KOPT-K1 (cell line): Measurements from ENCODE around the gene SLC17A4.

Experiments
- H3K27ac ChIP-seq: fragments of 200-600 bp; sonication (generic); 2 replicates; pipeline ENCODE4 v1.5.1; 2016; ENCODE audit warnings: antibody characterized with exemption, mild to moderate bottlenecking, low read depth, low read length; ENCODE audit not compliant: poor library complexity, severe bottlenecking
- H3K36me3 ChIP-seq: fragments of 200-600 bp; sonication (generic); 2 replicates; pipeline ENCODE4 v1.5.1; 2017; ENCODE audit warnings: antibody characterized with exemption, mild to moderate bottlenecking, low read length, moderate library complexity; ENCODE audit not compliant: insufficient read depth
- H3K9me3 ChIP-seq: fragments of 200-600 bp; sonication (generic); 2 replicates; pipeline ENCODE4 v1.5.1; 2017; ENCODE audit warnings: antibody characterized with exemption, low read length, mild to moderate bottlenecking; ENCODE audit not compliant: insufficient read depth, poor library complexity, severe bottlenecking

The SLC17A4 gene, protein sequence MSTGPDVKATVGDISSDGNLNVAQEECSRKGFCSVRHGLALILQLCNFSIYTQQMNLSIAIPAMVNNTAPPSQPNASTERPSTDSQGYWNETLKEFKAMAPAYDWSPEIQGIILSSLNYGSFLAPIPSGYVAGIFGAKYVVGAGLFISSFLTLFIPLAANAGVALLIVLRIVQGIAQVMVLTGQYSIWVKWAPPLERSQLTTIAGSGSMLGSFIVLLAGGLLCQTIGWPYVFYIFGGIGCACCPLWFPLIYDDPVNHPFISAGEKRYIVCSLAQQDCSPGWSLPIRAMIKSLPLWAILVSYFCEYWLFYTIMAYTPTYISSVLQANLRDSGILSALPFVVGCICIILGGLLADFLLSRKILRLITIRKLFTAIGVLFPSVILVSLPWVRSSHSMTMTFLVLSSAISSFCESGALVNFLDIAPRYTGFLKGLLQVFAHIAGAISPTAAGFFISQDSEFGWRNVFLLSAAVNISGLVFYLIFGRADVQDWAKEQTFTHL

DNA sequence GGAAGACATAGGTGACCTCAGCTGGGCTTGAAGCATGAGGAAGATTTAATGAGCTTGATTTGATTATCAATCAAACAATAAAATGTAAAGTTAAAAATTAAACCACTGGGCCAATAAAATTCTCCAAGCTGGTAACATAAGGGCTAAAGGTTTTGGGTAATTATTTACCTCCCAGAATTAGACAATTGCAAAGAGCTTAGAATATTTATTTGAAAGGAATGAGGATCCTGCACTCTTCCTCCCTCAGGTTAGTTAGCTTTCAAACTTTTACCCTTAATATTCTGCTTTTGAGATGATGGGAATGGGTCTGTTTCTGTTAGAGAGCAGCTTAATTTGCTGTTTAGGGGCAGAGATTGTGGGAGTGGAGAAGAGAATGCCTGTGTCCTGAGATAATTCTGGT, at the start of gene SLC17A4:
TSS of gene SLC17A4 (plus strand) at position 208 of the 400 bp plus-strand sequence. CDS start 7,221 bp downstream, outside the sequence.
- Histone ChIP-seq H3K9me3 (no peaks in the 10 kb centered on the region), H3K27ac (no peak within 1 kb of the TSS), H3K36me3 (no peaks in the 10 kb centered on the region)

DNA sequence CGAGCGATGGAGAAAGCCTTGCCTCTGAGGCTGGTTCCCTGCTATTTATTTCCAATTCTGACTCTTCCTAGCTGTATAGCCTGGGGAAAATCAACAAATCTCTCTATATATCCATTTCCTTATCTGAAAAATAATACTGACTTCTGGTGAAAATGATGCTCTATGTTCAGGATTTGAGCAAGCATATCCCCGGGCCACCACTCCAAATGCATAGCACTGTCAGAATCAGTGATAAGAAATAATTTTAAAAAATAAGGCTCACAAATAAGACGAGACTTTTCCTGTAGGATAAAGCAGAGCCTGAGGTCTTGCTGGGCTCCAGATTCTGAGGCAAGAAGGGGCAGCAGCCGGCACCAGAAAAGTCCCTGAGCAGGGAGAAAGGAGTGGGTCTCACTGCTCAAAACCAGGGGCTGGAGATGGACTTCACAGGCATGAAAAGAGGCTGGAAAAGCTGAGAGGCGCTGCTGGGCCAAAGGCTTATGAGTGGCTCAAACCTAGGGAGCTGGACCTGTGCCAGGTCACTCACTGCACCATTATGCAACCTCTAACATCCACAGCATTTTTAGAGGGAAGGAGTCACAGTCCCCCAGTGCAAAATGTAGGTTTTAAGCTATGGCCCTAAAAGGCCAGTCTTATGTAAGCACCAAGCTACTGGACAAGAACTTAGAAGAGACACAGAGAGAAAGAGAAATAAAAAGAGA, 48.1 kb upstream of the SLC17A4 start:
- Histone ChIP-seq H3K27ac (no peak overlapping the region), H3K9me3 (no peaks in the 10 kb centered on the region), H3K36me3 (no peaks in the 10 kb centered on the region)

DNA sequence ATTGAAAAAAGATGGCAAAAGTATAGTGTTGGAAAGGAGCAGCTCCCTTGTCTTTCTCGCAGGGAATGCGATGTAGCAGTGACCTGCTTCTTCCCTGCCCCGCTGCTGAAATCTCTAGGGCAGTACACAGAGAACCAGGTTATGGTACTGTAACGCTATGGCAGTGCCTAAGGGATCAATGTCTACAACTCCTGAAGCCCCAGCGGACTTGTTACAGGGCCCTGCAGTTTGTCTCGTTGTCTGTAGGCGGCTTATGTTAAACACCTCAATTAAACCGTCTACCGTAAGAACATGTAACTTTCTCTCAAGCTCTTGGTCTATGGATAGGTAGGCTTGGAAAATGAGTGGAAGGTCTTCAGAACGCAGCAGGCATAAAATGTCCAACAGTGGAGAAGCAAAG, 44.8 kb upstream of the SLC17A4 start:
- Histone ChIP-seq H3K36me3 (no peaks in the 10 kb centered on the region), H3K27ac (no peak overlapping the region), H3K9me3 (no peaks in the 10 kb centered on the region)

DNA sequence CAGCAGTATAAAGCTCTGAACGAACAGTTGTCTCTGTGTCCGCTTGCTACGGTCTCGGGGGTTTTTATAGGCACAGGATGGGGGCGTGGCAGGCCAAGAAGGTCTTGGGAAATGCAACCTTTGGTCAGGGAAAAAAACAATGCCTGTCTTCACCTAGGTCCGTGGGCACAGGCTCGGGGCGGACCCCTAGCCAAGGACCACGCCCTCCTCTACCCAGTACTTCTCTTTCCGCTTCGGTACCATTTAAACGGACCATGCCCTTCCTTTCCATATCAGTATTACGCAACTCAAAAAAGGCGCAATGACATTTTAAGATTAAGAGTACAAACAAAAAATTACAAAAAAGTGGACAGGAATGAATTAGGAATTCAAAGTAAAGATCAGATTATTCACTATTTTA, 44.3 kb upstream of the SLC17A4 start:
- Histone ChIP-seq H3K36me3 (no peaks in the 10 kb centered on the region), H3K9me3 (no peaks in the 10 kb centered on the region), H3K27ac (no peak overlapping the region)

DNA sequence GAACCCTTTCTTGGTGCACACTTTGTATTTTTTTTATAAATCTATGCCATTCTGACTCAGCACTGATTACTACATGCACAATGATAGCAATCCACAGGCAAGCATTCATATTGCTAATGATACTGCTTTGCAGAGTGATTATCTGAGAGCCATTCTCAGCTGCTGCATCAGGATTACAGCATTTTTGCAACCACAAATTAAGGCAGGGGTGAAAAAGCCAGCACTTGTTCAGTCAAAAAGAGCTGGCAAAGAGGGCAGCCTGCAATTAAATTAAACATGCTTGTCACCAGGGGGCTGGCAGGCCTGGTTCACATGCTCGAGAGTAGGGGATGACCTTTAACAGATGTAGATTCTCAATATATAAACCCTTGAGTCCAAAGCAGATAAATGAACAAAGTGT, 40.7 kb upstream of the SLC17A4 start:
- H3K27ac ChIP-seq, result no peak overlapping the region

DNA sequence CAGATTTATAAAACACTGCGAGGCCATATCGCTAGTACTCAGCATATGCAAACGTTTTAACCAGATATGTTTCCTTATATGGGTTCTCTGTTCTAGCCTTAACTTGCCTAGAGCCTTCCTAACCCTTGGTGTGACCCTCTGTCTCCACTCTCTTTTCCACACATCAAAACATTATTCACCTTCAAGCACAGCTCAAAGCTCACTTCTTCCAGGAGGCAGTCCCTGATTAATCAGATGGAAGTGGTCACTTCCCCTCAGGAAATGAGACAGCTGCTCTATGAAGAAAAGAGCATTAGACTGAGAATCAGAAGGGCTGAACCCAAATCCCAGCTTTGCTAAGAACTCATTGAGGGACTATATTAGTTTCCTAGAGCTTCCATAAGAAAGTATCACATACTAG, 39.8 kb upstream of the SLC17A4 start:
- no peak overlapping the region for H3K27ac ChIP-seq
- H3K9me3 ChIP-seq, result no peaks in the 10 kb centered on the region
- H3K36me3 ChIP-seq, result no peaks in the 10 kb centered on the region

More for the DNA sequence above, 40.7 kb upstream of the SLC17A4 start:
- Histone ChIP-seq H3K9me3 (no peaks in the 10 kb centered on the region), H3K36me3 (no peaks in the 10 kb centered on the region)

DNA sequence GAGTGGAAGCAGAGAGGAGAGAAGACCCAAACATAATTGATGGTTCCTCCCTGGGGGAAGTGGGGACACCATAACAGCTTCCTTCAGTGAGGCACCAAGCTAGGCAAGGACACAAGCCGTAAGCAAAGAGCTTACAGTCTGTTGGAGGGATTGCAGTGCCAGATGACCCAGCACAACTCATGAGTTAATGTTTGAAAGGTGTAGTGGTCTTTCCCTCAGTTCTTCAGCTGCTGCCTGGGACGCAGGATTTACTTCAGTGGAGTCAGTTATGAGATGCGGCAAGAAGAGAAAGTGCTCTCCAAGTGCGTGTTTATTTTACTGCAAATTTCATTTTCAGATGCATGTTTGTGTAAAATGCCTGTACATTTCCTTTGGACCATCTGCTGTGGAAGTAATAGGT, 38.7 kb upstream of the SLC17A4 start:
- H3K36me3 ChIP-seq, result no peaks in the 10 kb centered on the region
- H3K9me3 ChIP-seq, result no peaks in the 10 kb centered on the region
- H3K27ac ChIP-seq, result no peak overlapping the region

DNA sequence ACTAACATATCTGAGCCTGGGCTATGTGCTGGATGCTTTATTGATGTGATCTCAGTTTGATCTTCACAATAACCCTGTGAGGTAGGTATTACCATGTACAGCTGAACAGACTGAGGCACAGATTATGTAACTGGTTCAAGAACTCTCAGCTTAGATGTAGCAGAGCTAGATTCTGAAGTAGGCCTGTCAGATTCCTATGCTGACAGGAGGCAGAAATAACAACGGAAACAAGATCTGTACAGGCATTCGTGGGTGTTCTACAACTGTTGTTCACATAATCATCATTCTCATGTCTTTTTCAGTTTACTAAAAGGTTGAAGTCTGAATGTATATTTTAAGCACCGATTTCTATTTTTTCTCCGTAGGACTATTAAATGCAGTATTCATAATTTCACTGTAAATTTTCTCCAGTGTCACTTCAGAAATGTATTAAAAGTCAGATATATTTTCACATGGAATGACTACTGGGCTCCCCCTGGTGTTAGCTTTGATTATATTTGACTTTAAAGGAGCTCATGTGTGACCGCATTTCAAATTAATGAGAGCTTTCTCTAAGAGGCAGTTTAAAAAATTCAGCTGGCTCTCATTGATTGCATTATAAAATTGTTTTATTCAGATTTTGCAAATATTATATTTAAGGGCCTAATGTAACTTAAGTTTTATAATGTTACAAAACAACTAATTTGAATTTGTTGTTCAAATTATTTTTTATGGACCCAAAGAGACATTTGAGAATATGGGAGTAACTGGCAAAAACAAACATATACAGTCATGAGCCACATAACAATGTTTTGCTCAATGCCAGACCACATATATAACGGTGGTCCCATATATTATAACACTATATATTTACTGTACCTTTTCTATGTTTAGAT, 36.4 kb upstream of the SLC17A4 start:
- Histone ChIP-seq H3K27ac (no peak overlapping the region), H3K36me3 (no peaks in the 10 kb centered on the region), H3K9me3 (no peaks in the 10 kb centered on the region)

DNA sequence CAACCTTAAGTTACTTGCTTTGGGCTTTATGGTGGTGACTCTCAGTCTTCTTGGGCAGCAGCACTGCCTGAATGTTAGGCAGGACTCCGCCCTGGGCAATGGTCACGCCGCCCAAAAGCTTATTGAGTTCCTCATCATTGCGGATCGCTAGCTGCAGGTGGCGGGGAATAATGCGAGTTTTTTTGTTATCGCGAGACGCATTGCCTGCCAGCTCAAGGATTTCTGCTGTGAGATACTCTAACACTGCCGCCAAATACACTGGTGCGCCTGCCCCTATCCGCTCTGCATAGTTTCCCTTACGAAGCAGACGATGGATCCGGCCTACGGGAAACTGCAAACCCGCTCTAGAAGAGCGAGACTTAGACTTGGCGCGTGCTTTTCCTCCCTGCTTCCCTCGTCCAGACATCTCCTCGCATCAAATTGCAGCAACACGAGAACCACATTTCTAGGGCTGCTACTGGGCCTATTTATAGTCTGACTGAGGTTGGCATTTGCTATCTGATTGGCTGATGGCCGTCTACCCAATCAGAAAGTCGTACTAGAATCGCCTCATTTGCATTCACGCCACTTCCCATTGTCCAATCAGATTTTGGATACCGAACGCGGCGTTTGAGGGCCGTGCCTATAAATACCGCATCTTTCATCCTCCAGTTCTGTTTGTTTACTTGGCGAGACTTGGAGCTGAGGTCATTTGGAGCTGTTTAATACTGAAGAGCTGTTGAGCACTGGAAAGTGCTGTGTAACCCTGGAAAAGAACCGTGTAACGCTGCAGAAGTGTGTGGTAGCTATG, 28.2 kb upstream of the SLC17A4 start:
- no peaks in the 10 kb centered on the region for H3K36me3 ChIP-seq
- no peak overlapping the region for H3K27ac ChIP-seq
- H3K9me3 ChIP-seq, result no peaks in the 10 kb centered on the region

DNA sequence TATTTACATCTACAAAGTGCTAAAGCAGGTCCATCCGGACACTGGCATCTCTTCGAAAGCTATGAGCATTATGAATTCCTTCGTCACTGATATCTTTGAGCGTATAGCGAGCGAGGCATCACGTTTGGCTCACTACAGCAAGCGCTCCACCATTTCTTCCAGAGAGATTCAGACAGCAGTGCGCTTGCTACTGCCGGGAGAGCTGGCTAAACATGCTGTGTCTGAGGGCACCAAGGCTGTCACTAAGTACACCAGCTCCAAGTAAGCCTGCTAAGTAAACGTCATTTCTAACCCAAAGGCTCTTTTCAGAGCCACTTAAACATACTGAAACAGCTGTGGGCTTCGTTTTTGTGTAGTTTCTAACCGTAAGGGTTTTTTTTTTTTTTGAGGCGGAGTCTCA, 27.5 kb upstream of the SLC17A4 start:
- H3K27ac ChIP-seq, result no peak overlapping the region
- H3K36me3 ChIP-seq, result no peaks in the 10 kb centered on the region

DNA sequence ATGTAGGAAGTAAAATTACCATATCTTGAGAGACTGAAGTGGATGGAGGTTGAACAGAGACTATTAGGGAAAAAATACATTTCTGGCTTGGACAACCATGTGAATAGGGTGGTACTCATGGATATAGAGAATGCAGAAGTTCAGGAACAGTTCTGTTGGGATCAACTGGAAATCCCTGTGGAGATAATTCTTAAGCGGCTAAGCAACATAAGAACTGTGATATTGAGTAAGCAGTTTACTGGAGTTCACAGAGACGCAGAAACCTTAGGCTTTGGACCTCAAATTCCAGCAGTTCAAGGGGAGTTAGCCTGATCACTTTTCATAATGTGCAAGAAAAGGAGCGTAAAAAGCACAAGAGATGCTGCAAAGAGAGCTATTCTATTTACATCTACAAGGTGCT, 23.6 kb upstream of the SLC17A4 start:
- Histone ChIP-seq H3K36me3 (no peaks in the 10 kb centered on the region), H3K9me3 (peaks cover 1% of the 10 kb centered on the region), H3K27ac (no peak overlapping the region)

More for the DNA sequence above, 27.5 kb upstream of the SLC17A4 start:
- H3K9me3 ChIP-seq, result no peaks in the 10 kb centered on the region

DNA sequence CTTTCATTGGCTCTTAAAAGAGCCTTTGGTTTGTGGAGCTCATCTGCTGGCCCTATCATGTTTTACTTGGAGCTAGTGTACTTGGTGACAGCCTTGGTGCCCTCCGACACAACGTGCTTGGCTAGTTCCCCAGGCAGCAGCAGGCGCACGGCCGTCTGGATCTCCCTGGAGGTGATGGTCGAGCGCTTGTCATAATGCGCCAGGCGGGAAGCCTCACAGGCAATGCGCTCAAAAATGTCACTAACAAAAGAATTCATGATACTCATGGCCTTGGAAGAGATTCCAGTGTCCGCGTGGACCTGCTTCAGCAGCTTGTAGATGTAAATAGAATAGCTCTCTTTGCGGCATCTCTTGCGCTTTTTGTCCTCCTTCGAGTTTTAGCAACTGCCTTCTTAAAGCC, 22.8 kb upstream of the SLC17A4 start:
- H3K36me3 ChIP-seq, result no peaks in the 10 kb centered on the region
- peaks cover 9% of the 10 kb centered on the region for H3K9me3 ChIP-seq
- H3K27ac ChIP-seq, result no peak overlapping the region

DNA sequence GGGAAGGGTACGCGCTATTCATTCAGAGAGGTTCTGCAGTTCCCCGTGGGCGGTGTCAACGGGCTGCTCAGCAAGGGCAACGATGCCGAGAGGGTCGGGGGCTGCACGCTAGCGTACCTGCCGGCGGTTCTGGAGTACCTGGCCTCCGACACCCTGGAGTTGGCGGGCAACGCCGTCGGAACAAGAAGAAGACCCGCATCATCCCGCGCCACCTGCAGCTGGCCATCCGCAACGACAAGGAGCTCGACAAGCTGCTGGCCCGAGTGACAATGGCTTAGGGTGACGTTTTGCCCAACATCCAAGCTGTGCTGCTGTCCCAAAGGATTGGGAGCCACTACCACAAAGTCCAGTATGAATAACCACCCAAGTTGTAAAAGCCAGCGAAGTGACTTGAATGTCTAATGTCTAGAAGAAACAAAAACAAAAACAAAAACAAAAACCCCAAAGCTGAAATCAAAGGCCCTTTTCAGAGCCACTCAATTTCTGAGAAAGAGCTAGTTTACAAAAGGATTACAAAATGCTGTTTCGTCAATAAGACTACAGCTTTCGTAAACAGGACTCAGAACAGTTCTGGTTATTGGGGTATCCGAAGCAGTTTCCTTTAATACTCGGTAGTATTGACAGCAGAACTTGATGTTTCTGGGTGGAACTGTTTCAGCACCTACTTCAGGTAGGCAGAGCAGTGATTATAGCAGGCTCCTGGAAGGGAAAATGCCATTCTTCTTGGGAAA, 21.9 kb upstream of the SLC17A4 start:
- no peak overlapping the region for H3K27ac ChIP-seq
- no peaks in the 10 kb centered on the region for H3K36me3 ChIP-seq
- peaks cover 18% of the 10 kb centered on the region for H3K9me3 ChIP-seq

DNA sequence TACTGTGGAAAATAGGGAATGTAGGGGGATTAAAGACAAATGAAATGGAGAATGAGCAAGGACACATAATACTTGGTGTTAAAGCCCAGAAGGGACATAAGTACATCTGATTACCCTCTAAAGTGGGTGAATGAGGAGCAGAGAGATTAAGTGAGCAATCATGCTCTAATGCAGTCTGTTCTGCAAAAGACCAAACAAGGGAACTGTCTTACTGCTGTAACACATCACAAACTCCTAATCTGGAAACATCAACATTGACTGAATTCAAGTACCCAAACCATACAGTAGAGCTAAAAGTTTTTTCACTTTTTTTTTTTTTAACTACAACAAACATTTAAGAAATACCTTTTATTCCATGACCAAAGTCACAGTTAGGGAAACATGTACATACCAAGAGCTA, 19.3 kb upstream of the SLC17A4 start:
- Histone ChIP-seq H3K27ac (no peak overlapping the region), H3K36me3 (no peaks in the 10 kb centered on the region), H3K9me3 (peaks cover 22% of the 10 kb centered on the region)
